HEK293T (cell line): ENCODE results near the gene TEX26.

Experiments
- CTCF ChIA-PET: fragments of 350-600 bp; formaldehyde crosslinking; extraction: SDS; loops from one replicate; lab custom pipeline; 2021; ENCODE audit warnings: antibody characterized with exemption, inconsistent platforms; lab: Yijun Ruan, JAX
- POLR2A ChIA-PET: fragments of 350-600 bp; formaldehyde crosslinking; extraction: SDS; loops from one replicate; lab custom pipeline; 2020; ENCODE audit warnings: antibody characterized with exemption, inconsistent platforms; lab: Yijun Ruan, JAX
- DNase-seq: peaks from one replicate; pipeline ENCODE4 v3.0.0; 2012; ENCODE audit warnings: mixed read lengths; ENCODE audit errors: extremely low spot score
- ARNT ChIP-seq: fragments of 450-650 bp; IDR thresholded peaks from 2 replicates; pipeline ENCODE4 v1.6.1; 2017; ENCODE audit warnings: mild to moderate bottlenecking
- BHLHE40 ChIP-seq: fragments of 450-650 bp; IDR thresholded peaks from 2 replicates; pipeline ENCODE4 v1.6.1; 2016; ENCODE audit warnings: mild to moderate bottlenecking, moderate library complexity, borderline replicate concordance
- CTBP1 ChIP-seq: fragments of 450-650 bp; IDR thresholded peaks from 2 replicates; pipeline ENCODE4 v1.6.1; 2016; ENCODE audit warnings: borderline replicate concordance
- ELF4 ChIP-seq: fragments of 450-650 bp; IDR thresholded peaks from 2 replicates; pipeline ENCODE4 v1.6.1; 2017; ENCODE audit warnings: antibody characterized with exemption
- FOXA1 ChIP-seq: fragments of 450-650 bp; IDR thresholded peaks from 2 replicates; pipeline ENCODE4 v1.6.1; 2016; ENCODE audit warnings: mild to moderate bottlenecking
- FOXK2 ChIP-seq: fragments of 450-650 bp; IDR thresholded peaks from 2 replicates; pipeline ENCODE4 v1.6.1; 2016; ENCODE audit warnings: mild to moderate bottlenecking
- FOXM1 ChIP-seq: fragments of 450-650 bp; IDR thresholded peaks from 2 replicates; pipeline ENCODE4 v1.6.1; 2017; ENCODE audit warnings: mild to moderate bottlenecking, borderline replicate concordance
- HDGF ChIP-seq: fragments of 450-650 bp; IDR thresholded peaks from 2 replicates; pipeline ENCODE4 v1.6.1; 2017; ENCODE audit warnings: antibody characterized with exemption, borderline replicate concordance
- L3MBTL2 ChIP-seq: fragments of 450-650 bp; conservative IDR thresholded peaks from 2 replicates; pipeline ENCODE4 v1.6.1; 2016; ENCODE audit warnings: mild to moderate bottlenecking
- LEF1 ChIP-seq: fragments of 450-650 bp; IDR thresholded peaks from 2 replicates; pipeline ENCODE4 v1.6.1; 2017; ENCODE audit warnings: mild to moderate bottlenecking, borderline replicate concordance
- NFRKB ChIP-seq: fragments of 450-650 bp; IDR thresholded peaks from 2 replicates; pipeline ENCODE4 v1.6.1; 2016; ENCODE audit warnings: mild to moderate bottlenecking, moderate library complexity
- PKNOX1 ChIP-seq: fragments of 450-650 bp; IDR thresholded peaks from 2 replicates; pipeline ENCODE4 v1.6.1; 2016
- SP1 ChIP-seq: fragments of 450-650 bp; IDR thresholded peaks from 2 replicates; pipeline ENCODE4 v1.6.1; 2017
- SUZ12 ChIP-seq: fragments of 450-650 bp; IDR thresholded peaks from 2 replicates; pipeline ENCODE4 v1.6.1; 2016; ENCODE audit warnings: mild to moderate bottlenecking
- TARDBP ChIP-seq: fragments of 450-650 bp; IDR thresholded peaks from 2 replicates; pipeline ENCODE4 v1.6.1; 2016
- ZNF384 ChIP-seq: fragments of 450-650 bp; IDR thresholded peaks from 2 replicates; pipeline ENCODE4 v1.6.1; 2016

Gene TEX26

GRCh38 chr13:30932481-30933353 lies at the start of gene TEX26:
Gene TEX26, plus strand, starts transcription at chr13:30932656. Its CDS starts 60 bp downstream, at chr13:30932716.
- POLR2A ChIA-PET = no interaction called here
- TF ChIP-seq ELF4 = no peak
- no peak for TF ChIP-seq HDGF
- TF ChIP-seq FOXK2 = no peak
- TF ChIP-seq SP1 = no peak
- TF ChIP-seq FOXM1 = no peak
- TF ChIP-seq NFRKB = no peak
- no peak for TF ChIP-seq PKNOX1
- no peak for TF ChIP-seq CTBP1
- no peak for TF ChIP-seq FOXA1
- CTCF ChIA-PET = no interaction called here
- DNase-seq = no peak

- ChIA-PET POLR2A (interaction anchor here (1.0 kb wide), 1 partner anchor 13 kb away, joined by 5 read pairs; no protein-coding TSS in a partner anchor), CTCF (no interaction called here)
- DNase-seq = no peak
- TF ChIP-seq FOXK2 = no peak
- TF ChIP-seq FOXM1 = no peak
- no peak for TF ChIP-seq HDGF
- no peak for TF ChIP-seq TARDBP
- TF ChIP-seq CTBP1 = no peak
- no peak for TF ChIP-seq L3MBTL2
- TF ChIP-seq BHLHE40 = no peak
- TF ChIP-seq NFRKB = no peak
- no peak for TF ChIP-seq ARNT
- no peak for TF ChIP-seq LEF1
- no peak for TF ChIP-seq SP1
- TF ChIP-seq SUZ12 = no peak
- no peak for TF ChIP-seq PKNOX1
- TF ChIP-seq FOXA1 = no peak
- no peak for TF ChIP-seq ELF4
- no peak for TF ChIP-seq ZNF384
These were observed 49.3 kb upstream of the TEX26 start for GRCh38 chr13:30882996-30883766.

- TF ChIP-seq ARNT = no peak
- ChIA-PET CTCF (no interaction called here), POLR2A (no interaction called here)
- DNase-seq = no peak
These were observed 47.9 kb upstream of the TEX26 start for GRCh38 chr13:30884543-30884942.

GRCh38 chr13:30889196-30889690 lies 43.2 kb upstream of the TEX26 start:
- no peak for DNase-seq
- no peak for TF ChIP-seq ELF4
- TF ChIP-seq L3MBTL2 = no peak
- TF ChIP-seq ZNF384 = no peak
- no peak for TF ChIP-seq FOXK2
- TF ChIP-seq FOXM1 = no peak
- TF ChIP-seq BHLHE40 = no peak
- TF ChIP-seq CTBP1 = no peak
- no peak for TF ChIP-seq HDGF
- TF ChIP-seq ARNT = no peak
- ChIA-PET POLR2A (no interaction called here), CTCF (no interaction called here)

GRCh38 chr13:30892966-30893365 lies 39.5 kb upstream of the TEX26 start:
- POLR2A ChIA-PET = no interaction called here

GRCh38 chr13:30895773-30896172 lies 36.7 kb upstream of the TEX26 start:
- no peak for TF ChIP-seq NFRKB
- TF ChIP-seq HDGF = no peak
- TF ChIP-seq FOXM1 = no peak
- TF ChIP-seq TARDBP = no peak
- no peak for TF ChIP-seq CTBP1
- no peak for TF ChIP-seq FOXA1
- TF ChIP-seq FOXK2 = no peak
- no peak for TF ChIP-seq PKNOX1
- no peak for TF ChIP-seq ELF4
- TF ChIP-seq SUZ12 = no peak
- no peak for TF ChIP-seq BHLHE40
- TF ChIP-seq LEF1 = no peak
- TF ChIP-seq SP1 = no peak
- TF ChIP-seq L3MBTL2 = no peak
- TF ChIP-seq ZNF384 = no peak
- TF ChIP-seq ARNT = no peak
- no peak for DNase-seq
- POLR2A ChIA-PET = no interaction called here
- CTCF ChIA-PET = no interaction called here

More at GRCh38 chr13:30892966-30893365, 39.5 kb upstream of the TEX26 start:
- CTCF ChIA-PET = interaction anchor here (0.8 to 1.9 kb wide), 5 partner anchors 14 to 39 kb away, joined by 3 to 7 read pairs (median 4); no protein-coding TSS in a partner anchor
- peak; percentile 97 for TF ChIP-seq PKNOX1
- no peak for TF ChIP-seq ELF4
- DNase-seq = peak; percentile 77
